Nephron (organoid): ENCODE data around the gene BDNF.
"Not testable (repeated sequence)": the region's sequence is repeated elsewhere in the genome, so short reads cannot be mapped to it uniquely, and the experiment has no call there.

Source experiments
- H3K27ac Mint-ChIP-seq, 3 experiments: 2 replicates each; pipeline ENCODE4 v1.8.0; 2020; ENCODE audit warnings: mixed read lengths in 3 of 3, mild to moderate bottlenecking in 2 of 3, moderate library complexity in 1 of 3
- H3K27me3 Mint-ChIP-seq: 2 replicates; pipeline ENCODE4 v1.8.0; 2021; ENCODE audit warnings: low read depth, mild to moderate bottlenecking, moderate library complexity, mixed read lengths
- H3K36me3 Mint-ChIP-seq: 2 replicates; pipeline ENCODE4 v1.8.0; 2020; ENCODE audit warnings: low read depth, mixed read lengths
- H3K4me1 Mint-ChIP-seq: 2 replicates; pipeline ENCODE4 v1.8.0; 2020; ENCODE audit warnings: mixed read lengths
- H3K4me3 Mint-ChIP-seq, 3 experiments: 2 replicates each; pipeline ENCODE4 v1.8.0; 2020; ENCODE audit warnings: mild to moderate bottlenecking in 3 of 3, mixed read lengths in 3 of 3, moderate library complexity in 2 of 3
- H3K9me3 Mint-ChIP-seq: 2 replicates; pipeline ENCODE4 v1.8.0; 2020; ENCODE audit warnings: mixed read lengths
- CTCF ChIP-seq, 3 experiments: fragments of 200-600 bp; sonication (generic); IDR thresholded peaks; one replicate each; pipeline ENCODE4 v1.5.0; 2021; ENCODE audit warnings: antibody characterized with exemption in 3 of 3; ENCODE audit not compliant: unreplicated experiment in 3 of 3

Gene BDNF

GRCh38 chr11:27672836-27673464 is 27.3 kb downstream of the BDNF start:
- H3K36me3 Mint-ChIP-seq: peaks cover 60% of the 10 kb centered on the region
- H3K4me1 Mint-ChIP-seq: peaks cover 7% of the 10 kb centered on the region
- H3K4me3 Mint-ChIP-seq: no peak overlapping the region
- peaks cover 4% of the 10 kb centered on the region for H3K27me3 Mint-ChIP-seq
- no peak for TF ChIP-seq CTCF (IDR thresholded peaks at IDR 0.05; ENCODE audit: unreplicated experiment in 3 of 3)
- H3K9me3 Mint-ChIP-seq: peaks cover 16% of the 10 kb centered on the region
- H3K27ac Mint-ChIP-seq: no peak overlapping the region

GRCh38 chr11:27665508-27666101 is 34.6 kb downstream of the BDNF start:
- H3K4me1 Mint-ChIP-seq, H3K27me3 Mint-ChIP-seq, H3K4me3 Mint-ChIP-seq, H3K27ac Mint-ChIP-seq: not testable (repeated sequence)
- peaks cover 51% of the 10 kb centered on the region for H3K36me3 Mint-ChIP-seq
- peaks cover 23% of the 10 kb centered on the region for H3K9me3 Mint-ChIP-seq

GRCh38 chr11:27663326-27663725 is 36.9 kb downstream of the BDNF start:
- no peak for TF ChIP-seq CTCF (IDR thresholded peaks at IDR 0.05; ENCODE audit: unreplicated experiment in 3 of 3)
- Mint-ChIP-seq H3K36me3 (peaks cover 43% of the 10 kb centered on the region), H3K9me3 (peaks cover 17% of the 10 kb centered on the region)

GRCh38 chr11:27660171-27660570 is 40.1 kb downstream of the BDNF start:
- Mint-ChIP-seq H3K4me3 (no peak overlapping the region), H3K27ac (no peak overlapping the region), H3K4me1 (no peaks in the 10 kb centered on the region), H3K27me3 (no peaks in the 10 kb centered on the region), H3K36me3 (peaks cover 43% of the 10 kb centered on the region), H3K9me3 (no peaks in the 10 kb centered on the region)
- TF ChIP-seq CTCF (IDR thresholded peaks at IDR 0.05; ENCODE audit: unreplicated experiment in 3 of 3): no peak

More at GRCh38 chr11:27663326-27663725, 36.9 kb downstream of the BDNF start:
- no peak overlapping the region for H3K27ac Mint-ChIP-seq
- no peaks in the 10 kb centered on the region for H3K4me1 Mint-ChIP-seq
- H3K27me3 Mint-ChIP-seq: no peaks in the 10 kb centered on the region
- H3K4me3 Mint-ChIP-seq: no peak overlapping the region

GRCh38 chr11:27658535-27659236 is 41.6 kb downstream of the BDNF start:
- peaks cover 42% of the 10 kb centered on the region for H3K36me3 Mint-ChIP-seq
- no peaks in the 10 kb centered on the region for H3K9me3 Mint-ChIP-seq
- no peak overlapping the region for H3K4me3 Mint-ChIP-seq
- no peaks in the 10 kb centered on the region for H3K27me3 Mint-ChIP-seq
- peak overlapping the region in 1 of 3 experiments; percentile 6 for H3K27ac Mint-ChIP-seq
- H3K4me1 Mint-ChIP-seq: no peaks in the 10 kb centered on the region
- no peak for TF ChIP-seq CTCF (IDR thresholded peaks at IDR 0.05; ENCODE audit: unreplicated experiment in 3 of 3)

- Mint-ChIP-seq H3K27me3 (no peaks in the 10 kb centered on the region), H3K4me3 (no peak overlapping the region), H3K9me3 (no peaks in the 10 kb centered on the region), H3K27ac (no peak overlapping the region), H3K4me1 (no peaks in the 10 kb centered on the region), H3K36me3 (peaks cover 38% of the 10 kb centered on the region)
- no peak for TF ChIP-seq CTCF (IDR thresholded peaks at IDR 0.05; ENCODE audit: unreplicated experiment in 3 of 3)
Observed at GRCh38 chr11:27656806-27657483, 43.3 kb downstream of the BDNF start.
